ENCODE data around the gene TRMT44. TPM values are rescaled to one million over a fixed set of nuclear protein-coding genes. Genes with fewer than 3 reads are reported as not detected.

The TRMT44 gene
- total RNA-seq, 1 experiment from 2014 or later: 17.4 TPM

- BruUV-seq (replicated peaks): no TSS peak
- no peaks in the 10 kb centered on the region for H3K27me3 ChIP-seq (ENCODE audit: insufficient read depth, low read depth)
- TF ChIP-seq CTCF (conservative IDR thresholded peaks at IDR 0.05) (no peak), EZH2 (IDR thresholded peaks at IDR 0.05; ENCODE audit: low read depth) (no peak)
- ChIA-PET POLR2A (ENCODE audit: unreplicated experiment) (no interaction called here), CTCF (no interaction called here)
- H3K4me3 ChIP-seq: no peak overlapping the region
- H4K20me1 ChIP-seq (ENCODE audit: insufficient read depth): no peaks in the 10 kb centered on the region
- H3F3A ChIP-seq (ENCODE audit: insufficient read depth, low read depth): no peaks in the 10 kb centered on the region; the same call in 1 of the 2 replicates
- DNase-seq: no peak
- H3K9me3 ChIP-seq (ENCODE audit: insufficient read depth, low read depth): no peaks in the 10 kb centered on the region
- intact Hi-C loops (cut with micrococcal nuclease; ENCODE audit: unreplicated experiment): no loop called here
- H3K79me2 ChIP-seq (ENCODE audit: low read depth): no peaks in the 10 kb centered on the region
- no peak overlapping the region for H3K27ac ChIP-seq
- no peak overlapping the region for H3K4me2 ChIP-seq
- H2AFZ ChIP-seq: no peak overlapping the region
- no peaks in the 10 kb centered on the region for H3K4me1 ChIP-seq (replicated peaks; ENCODE audit: insufficient read depth)
- no peaks in the 10 kb centered on the region for H3K36me3 ChIP-seq (ENCODE audit: low read depth)
- H3K9me2 ChIP-seq (ENCODE audit: insufficient read depth): no peaks in the 10 kb centered on the region
These were observed 57.2 kb downstream of the TRMT44 start for GRCh38 chr4:8497762-8498161.

- intact Hi-C loops (cut with micrococcal nuclease; ENCODE audit: unreplicated experiment): no loop called here
- Histone ChIP-seq H3K79me2 (ENCODE audit: low read depth) (no peaks in the 10 kb centered on the region), H3K4me3 (no peak overlapping the region), H3F3A (ENCODE audit: insufficient read depth, low read depth) (no peaks in the 10 kb centered on the region; the same call in 1 of the 2 replicates), H3K36me3 (ENCODE audit: low read depth) (no peaks in the 10 kb centered on the region), H4K20me1 (ENCODE audit: insufficient read depth) (no peaks in the 10 kb centered on the region), H3K4me1 (replicated peaks; ENCODE audit: insufficient read depth) (no peaks in the 10 kb centered on the region), H3K9me2 (ENCODE audit: insufficient read depth) (no peaks in the 10 kb centered on the region), H3K4me2 (no peak overlapping the region), H3K27me3 (ENCODE audit: insufficient read depth, low read depth) (no peaks in the 10 kb centered on the region), H2AFZ (no peak overlapping the region), H3K9me3 (ENCODE audit: insufficient read depth, low read depth) (no peaks in the 10 kb centered on the region), H3K27ac (no peak overlapping the region)
- ChIA-PET CTCF (interaction anchor here (0.5 kb wide), 1 partner anchor 29 kb away, joined by 4 read pairs; no protein-coding TSS in a partner anchor), POLR2A (ENCODE audit: unreplicated experiment) (no interaction called here)
- no peak for DNase-seq
- TF ChIP-seq CTCF (conservative IDR thresholded peaks at IDR 0.05): no peak
- TF ChIP-seq EZH2 (IDR thresholded peaks at IDR 0.05; ENCODE audit: low read depth): no peak
- no TSS peak for BruUV-seq (replicated peaks)
These were observed 60.4 kb downstream of the TRMT44 start for GRCh38 chr4:8500966-8501365.

DNA sequence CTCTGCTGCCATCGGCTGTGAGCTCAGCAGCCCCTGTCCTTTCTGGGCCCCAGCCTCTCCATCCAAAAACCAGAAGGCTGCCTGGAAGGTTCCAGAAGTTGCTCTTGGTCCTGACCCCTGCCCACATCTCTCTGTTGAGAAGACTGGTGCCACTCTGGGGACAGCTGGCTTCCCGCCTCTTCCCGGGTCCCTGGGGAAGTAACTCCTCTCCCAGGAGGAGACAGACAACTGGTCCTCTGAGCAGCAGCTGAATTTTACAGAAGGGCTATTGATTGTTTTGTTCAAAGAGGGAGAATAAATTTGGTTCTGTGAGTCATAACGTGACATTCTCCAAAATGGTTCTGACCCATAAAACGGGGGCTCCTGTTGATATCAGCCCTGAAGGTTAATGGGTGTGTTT lies 61.2 kb downstream of the TRMT44 start:
- no peak for TF ChIP-seq EZH2 (IDR thresholded peaks at IDR 0.05; ENCODE audit: low read depth)
- TF ChIP-seq CTCF (conservative IDR thresholded peaks at IDR 0.05): no peak

More for the DNA sequence above, 61.2 kb downstream of the TRMT44 start:
- Histone ChIP-seq H3K79me2 (ENCODE audit: low read depth) (no peaks in the 10 kb centered on the region), H3K9me3 (ENCODE audit: insufficient read depth, low read depth) (no peaks in the 10 kb centered on the region), H3K27me3 (ENCODE audit: insufficient read depth, low read depth) (no peaks in the 10 kb centered on the region), H3K4me3 (no peak overlapping the region), H3K36me3 (ENCODE audit: low read depth) (no peaks in the 10 kb centered on the region), H2AFZ (no peak overlapping the region), H3K27ac (no peak overlapping the region), H3F3A (ENCODE audit: insufficient read depth, low read depth) (no peaks in the 10 kb centered on the region), H4K20me1 (ENCODE audit: insufficient read depth) (no peaks in the 10 kb centered on the region), H3K9me2 (ENCODE audit: insufficient read depth) (no peaks in the 10 kb centered on the region), H3K4me2 (no peak overlapping the region), H3K4me1 (replicated peaks; ENCODE audit: insufficient read depth) (no peaks in the 10 kb centered on the region)
- POLR2A ChIA-PET (ENCODE audit: unreplicated experiment): no interaction called here
- no peak for DNase-seq
- CTCF ChIA-PET: no interaction called here
- no TSS peak for BruUV-seq (replicated peaks)
- intact Hi-C loops (cut with micrococcal nuclease; ENCODE audit: unreplicated experiment): no loop called here

All from PC-9 (cell line).